ENCODE results near the gene CDK16. TPM values are rescaled to one million over a fixed set of nuclear protein-coding genes. Genes with fewer than 3 reads are reported as not detected.

CDK16 gene
- total and polyA plus RNA-seq, 2 of the 13 experiments (the other 11 are each of a cell fraction or from before 2014, with no cell fraction given): 64.5 to 225 TPM

- TF ChIP-seq CTCF (CRISPR knock-in tag; IDR thresholded peaks at IDR 0.05) (peak; percentile 3; the same call in 1 of the 2 replicates), HOXA7 (CRISPR knock-in tag; IDR thresholded peaks at IDR 0.05) (no peak), PCBP1 (IDR thresholded peaks at IDR 0.05; ENCODE audit: borderline replicate concordance, low read depth, low read length) (0 out of 2 replicates have a peak, but pooled peaks have one; percentile 54), FOXM1 (CRISPR knock-in tag; IDR thresholded peaks at IDR 0.05) (no peak), FOXC1 (CRISPR knock-in tag; IDR thresholded peaks at IDR 0.05; ENCODE audit: borderline replicate concordance) (peak; percentile 46; the same call in 1 of the 2 replicates), IRF2 (CRISPR knock-in tag; IDR thresholded peaks at IDR 0.05) (peak; percentile 87), MXI1 (IDR thresholded peaks at IDR 0.05; ENCODE audit: borderline replicate concordance, low read depth, low read length) (peak; percentile 77; the same call in 1 of the 3 replicates), MED1 (CRISPR knock-in tag; IDR thresholded peaks at IDR 0.05) (peak; percentile 48), YEATS4 (CRISPR knock-in tag; IDR thresholded peaks at IDR 0.05; ENCODE audit: borderline replicate concordance) (peak; percentile 59; the same call in 1 of the 2 replicates), TRAFD1 (CRISPR knock-in tag; IDR thresholded peaks at IDR 0.05; ENCODE audit: borderline replicate concordance) (no peak), KLF6 (CRISPR knock-in tag; IDR thresholded peaks at IDR 0.05) (no peak), ZNF460 (CRISPR knock-in tag; IDR thresholded peaks at IDR 0.05; ENCODE audit: borderline replicate concordance) (no peak), USF2 (IDR thresholded peaks at IDR 0.05; ENCODE audit: low read depth, low read length) (no peak), USF2 (CRISPR knock-in tag; IDR thresholded peaks at IDR 0.05; ENCODE audit: borderline replicate concordance) (peak; percentile 19; the same call in 1 of the 2 replicates), CBFB (CRISPR knock-in tag; IDR thresholded peaks at IDR 0.05) (no peak), NR2C2 (CRISPR knock-in tag; IDR thresholded peaks at IDR 0.05; ENCODE audit: borderline replicate concordance) (peak; percentile 55), ZNF614 (CRISPR knock-in tag; IDR thresholded peaks at IDR 0.05; ENCODE audit: borderline replicate concordance) (0 out of 2 replicates have a peak, but pooled peaks have one; percentile 37), ZNF776 (CRISPR knock-in tag; IDR thresholded peaks at IDR 0.05) (no peak), ZMYM4 (CRISPR knock-in tag; IDR thresholded peaks at IDR 0.05) (peak; percentile 46; the same call in 1 of the 2 replicates), TAF1 (CRISPR knock-in tag; IDR thresholded peaks at IDR 0.05) (peak; percentile 73), ZNF275 (CRISPR knock-in tag; IDR thresholded peaks at IDR 0.05; ENCODE audit: borderline replicate concordance) (no peak)
These were observed 27.8 kb upstream of the CDK16 start (continued) for GRCh38 chrX:47190445-47191269.

All from HepG2 (cell line).